Left hindlimb (tissue), 1 donor: ENCODE measurements around the gene CDKN2C.
"Not testable (repeated sequence)": the region's sequence is repeated elsewhere in the genome, so short reads cannot be mapped to it uniquely, and the experiment has no call there.

Experiments used
- DNase-seq: peaks from one replicate; pipeline ENCODE4 v3.0.0-alpha.2; 2018

CDKN2C gene

DNA sequence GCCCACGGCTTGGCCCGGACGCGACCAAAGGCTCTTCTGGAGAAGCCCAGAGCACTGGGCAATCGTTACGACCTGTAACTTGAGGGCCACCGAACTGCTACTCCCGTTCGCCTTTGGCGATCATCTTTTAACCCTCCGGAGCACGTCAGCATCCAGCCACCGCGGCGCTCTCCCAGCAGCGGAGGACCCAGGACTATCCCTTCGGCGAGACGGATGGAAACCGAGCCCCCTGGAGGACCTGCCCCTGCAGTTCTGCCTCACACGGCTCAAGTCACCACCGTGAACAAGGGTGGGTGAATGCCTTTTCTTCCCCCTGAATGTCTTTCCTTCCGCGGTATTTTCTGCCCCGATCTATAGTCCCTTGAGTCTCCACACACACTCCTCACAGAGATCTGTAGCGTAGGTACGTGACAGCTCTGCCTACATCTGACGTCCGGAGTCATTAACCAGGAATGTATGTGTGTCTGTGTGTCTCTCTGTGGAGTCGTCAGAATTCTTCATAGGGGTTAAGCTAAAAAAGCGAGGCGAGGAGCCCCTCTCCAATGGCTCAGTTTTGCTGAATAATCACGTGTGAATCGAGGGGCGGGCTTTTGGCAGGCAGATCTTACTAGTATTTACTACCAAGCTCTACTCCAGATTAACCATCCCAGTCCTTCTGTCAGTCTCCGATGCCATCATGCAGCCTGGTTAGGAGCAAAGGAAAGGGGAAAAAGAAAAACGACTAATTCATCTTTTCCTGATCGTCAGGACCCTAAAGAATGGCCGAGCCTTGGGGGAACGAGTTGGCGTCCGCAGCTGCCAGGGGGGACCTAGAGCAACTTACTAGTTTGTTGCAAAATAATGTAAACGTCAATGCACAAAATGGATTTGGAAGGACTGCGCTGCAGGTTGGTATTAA, at the start of gene CDKN2C:
Gene CDKN2C, plus strand, starts transcription at position 635 of the 898 bp plus-strand sequence. Its CDS starts 124 bp downstream, at position 759.
- DNase-seq, result peak; percentile 79

DNA sequence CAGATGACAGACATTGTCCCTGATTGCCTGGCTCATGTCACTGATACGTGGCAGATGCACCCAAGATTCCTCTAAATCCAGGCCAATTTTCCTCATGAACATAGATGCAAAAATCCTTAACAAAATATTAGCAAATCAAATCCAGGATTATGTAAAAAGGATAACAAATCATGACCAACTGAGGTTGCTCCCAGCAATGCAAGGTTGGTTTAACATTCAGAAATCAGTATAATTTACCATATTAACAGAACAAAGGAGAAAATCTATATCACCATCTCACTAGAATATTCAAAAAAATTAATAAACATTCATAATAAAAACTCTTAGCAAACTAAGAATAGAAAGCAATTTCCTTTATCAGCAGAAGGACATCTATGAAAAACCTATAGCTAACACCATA, 49.6 kb upstream of the CDKN2C start:
- DNase-seq, result no peak

DNA sequence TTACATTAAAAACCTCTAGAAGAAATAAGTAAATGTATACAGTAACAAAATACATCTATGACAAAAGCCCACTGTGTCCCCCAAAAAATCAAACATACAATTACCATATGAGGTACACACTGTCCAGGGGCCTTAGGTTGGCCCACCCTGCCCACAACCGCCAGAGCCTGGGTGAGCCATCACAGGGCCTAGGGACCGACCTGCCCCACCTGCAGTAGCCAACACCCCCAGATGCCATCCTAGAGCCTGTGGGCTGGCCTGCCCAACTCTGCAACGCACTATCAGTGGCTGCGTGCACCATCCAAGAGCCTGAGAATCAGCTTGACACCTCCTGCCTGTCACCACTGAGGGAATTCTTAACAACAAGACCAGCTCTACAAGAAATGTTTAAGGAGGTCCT, 49.0 kb upstream of the CDKN2C start:
- DNase-seq, result no peak

GRCh38 chr1:50923564-50923963, 46.5 kb upstream of the CDKN2C start:
- DNase-seq, result no peak

- no peak for DNase-seq
These were observed 40.6 kb upstream of the CDKN2C start for GRCh38 chr1:50929376-50929958.

DNA sequence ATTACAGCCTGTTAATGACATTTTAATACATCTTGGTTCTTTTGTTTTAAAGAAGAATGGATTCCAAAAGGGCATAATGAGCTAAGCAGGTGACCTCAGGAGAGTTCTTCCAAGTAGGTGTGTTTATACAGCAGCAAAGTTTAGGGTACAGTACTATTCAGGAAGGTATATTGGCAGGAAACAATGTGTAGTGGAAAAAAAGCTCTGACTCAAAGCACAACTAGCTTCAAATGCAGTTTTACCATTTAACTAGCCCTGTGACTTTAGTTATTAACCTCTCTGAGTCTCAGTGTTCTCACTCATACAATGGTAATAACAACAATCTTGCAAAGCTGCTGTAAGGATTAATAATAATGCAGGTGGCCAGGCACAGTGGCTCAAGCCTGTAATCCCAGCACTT, 39.9 kb upstream of the CDKN2C start:
- DNase-seq, result no peak

DNA sequence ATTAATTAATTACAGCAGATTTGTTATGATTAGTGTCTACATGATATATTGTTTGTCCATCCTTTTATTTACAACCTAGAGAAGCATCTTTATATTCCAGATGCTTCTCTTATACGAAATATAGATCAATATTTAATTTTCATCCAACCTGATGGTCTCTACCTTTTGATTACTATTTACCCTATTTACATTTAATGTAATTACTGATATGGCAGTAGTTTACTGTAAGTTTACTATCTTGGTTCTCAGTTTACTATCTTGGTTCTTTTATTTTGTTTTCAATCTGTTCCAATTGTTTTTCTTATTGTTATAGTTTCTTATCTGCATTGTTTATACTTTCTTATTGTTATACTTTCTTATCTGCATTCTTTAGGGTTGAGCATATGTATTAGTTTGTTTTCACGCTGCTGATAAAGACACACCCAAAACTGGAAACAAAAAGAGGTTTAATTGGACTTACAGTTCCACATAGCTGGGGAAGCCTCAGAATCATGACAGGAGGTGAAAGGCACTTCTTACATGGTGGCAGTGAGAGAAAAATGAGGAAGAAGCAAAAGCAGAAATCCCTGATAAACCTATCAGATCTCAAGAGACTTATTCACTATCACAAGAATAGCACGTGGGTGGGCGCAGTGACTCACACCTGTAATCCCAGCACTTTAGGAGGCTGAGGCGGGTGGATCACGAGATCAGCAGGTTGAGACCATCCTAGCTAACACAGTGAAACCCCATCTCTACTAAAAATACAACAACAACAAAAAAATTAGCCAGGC, 38.9 kb upstream of the CDKN2C start:
- no peak for DNase-seq

DNA sequence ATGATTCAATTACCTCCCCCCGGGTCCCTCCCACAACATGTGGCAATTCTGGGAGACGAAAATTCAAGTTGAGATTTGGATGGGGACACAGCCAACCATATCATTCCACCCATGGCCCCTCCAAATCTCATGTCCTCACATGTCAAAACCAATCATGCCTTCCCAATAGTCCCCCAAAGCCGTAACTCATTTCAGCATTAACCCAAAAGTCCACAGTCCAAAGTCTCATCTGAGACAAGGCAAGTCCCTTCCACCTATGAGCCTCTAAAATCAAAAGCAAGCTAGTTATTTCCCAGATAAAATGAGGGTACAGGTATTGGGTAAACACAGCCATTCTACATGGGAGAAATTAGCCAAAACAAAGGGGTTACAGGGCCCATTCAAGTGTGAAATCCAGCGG, 38.0 kb upstream of the CDKN2C start:
- not testable (repeated sequence) for DNase-seq

DNA sequence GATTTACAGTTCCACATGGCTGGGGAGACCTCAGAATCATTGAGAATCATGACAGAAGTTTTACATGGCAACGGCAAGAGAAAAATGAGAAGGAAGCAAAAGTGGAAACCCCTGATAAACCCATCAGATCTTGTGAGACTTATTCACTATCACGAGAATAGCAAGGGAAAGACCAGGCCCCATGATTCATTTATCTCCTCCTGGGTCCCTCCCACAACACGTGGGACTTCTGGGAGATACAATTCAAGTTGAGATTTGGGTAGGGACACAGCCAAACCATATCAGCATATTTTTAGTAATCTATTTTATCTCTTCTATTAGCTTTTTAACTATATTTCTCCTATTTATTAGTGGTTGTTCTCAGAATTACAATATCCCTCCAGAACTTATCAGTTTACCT, 36.3 kb upstream of the CDKN2C start:
- DNase-seq, result not testable (repeated sequence)

DNA sequence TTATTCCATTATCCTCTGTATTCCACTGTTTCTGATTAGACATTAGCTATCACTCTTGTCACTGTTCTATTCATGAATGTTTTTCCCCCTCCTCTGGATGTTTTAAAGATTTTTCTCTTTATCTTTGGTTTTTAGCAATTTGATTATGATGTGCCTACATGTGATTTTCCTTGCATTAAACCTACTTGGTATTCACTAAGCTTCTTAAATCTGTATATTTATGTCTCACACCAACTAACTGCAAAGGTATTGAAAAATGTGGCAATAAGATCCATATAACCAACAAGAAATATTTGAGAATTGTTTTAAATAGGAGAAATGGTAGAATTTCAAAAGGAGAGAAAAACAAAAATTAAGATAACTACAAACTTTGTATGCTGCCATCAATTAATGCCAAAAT, 35.2 kb upstream of the CDKN2C start:
- no peak for DNase-seq

- not testable (repeated sequence) for DNase-seq
These were observed 34.8 kb upstream of the CDKN2C start for GRCh38 chr1:50935276-50935675.

- no peak for DNase-seq
These were observed 33.7 kb upstream of the CDKN2C start for GRCh38 chr1:50936321-50936720.

GRCh38 chr1:50940291-50940690, 29.8 kb upstream of the CDKN2C start:
- DNase-seq, result no peak

GRCh38 chr1:50942334-50942733, 27.7 kb upstream of the CDKN2C start:
- no peak for DNase-seq

DNA sequence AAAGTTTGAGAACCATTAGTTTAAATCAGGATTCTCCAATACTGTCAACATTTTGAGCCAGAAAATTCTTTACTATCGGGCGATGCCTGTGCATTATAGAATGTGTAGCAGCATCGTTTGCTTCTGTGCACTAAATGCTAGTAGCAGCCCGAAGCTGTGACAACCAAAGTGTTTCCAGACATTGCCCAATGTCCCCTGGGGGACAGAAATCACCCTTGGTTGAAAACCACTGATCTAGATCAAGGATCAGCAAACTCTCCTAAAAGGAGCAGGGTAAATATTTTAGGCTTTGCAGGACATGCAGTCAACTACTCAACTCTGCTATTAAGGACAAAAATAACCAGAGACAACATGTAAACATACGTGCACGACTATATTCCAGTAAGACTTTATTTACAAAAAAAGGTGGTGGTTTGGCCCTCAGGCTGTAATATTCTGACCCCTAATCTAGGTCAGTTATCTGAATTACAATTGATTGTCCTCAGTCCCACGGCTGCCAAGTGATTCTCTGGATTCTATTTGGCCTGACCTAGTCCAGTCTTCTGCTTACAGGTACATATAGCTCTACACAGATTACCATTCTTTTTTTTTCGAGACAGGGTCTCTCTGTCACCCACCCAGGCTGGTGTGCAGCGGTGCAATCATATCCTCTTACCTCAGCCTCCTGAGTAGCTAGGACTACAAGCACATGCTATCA, 20.6 kb upstream of the CDKN2C start:
- DNase-seq, result no peak

DNA sequence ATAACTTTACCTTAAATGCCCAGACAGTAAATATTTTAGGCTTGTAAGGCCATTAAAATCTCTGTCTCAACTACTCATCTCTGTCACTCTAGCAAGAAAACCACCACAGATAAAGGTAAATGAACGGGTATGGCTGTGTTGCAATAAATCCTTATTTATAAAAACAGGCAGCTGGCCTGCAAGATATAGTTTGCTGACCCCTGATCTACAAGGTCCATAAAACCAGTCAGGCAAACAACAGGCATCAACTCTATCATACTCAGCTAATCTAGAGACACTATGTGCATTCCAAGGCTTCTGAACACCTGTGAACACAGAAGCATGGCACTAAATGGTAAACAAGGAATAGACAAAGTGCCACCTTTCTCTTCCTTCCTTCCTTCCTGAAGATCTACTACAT, 19.6 kb upstream of the CDKN2C start:
- DNase-seq, result no peak

GRCh38 chr1:50952566-50952965, 17.5 kb upstream of the CDKN2C start:
- not testable (repeated sequence) for DNase-seq

DNA sequence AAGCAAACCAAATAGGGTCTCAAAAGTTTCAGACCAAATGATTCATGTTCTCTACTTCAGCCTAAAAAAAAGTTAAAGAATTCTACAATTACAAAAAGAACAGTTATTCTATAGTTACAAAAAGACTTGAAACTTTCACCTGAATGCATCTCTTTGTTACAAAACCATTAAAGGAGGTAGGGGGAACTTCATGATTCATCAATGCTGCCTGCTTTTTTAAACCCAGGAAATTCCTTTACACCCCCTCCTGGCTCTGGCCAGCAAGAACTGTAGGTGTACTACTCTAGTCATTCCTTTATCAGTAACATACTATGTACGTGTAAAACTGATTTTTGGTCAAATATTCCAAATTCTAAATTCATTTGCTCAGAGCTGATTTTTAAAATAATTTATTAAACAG, 14.9 kb upstream of the CDKN2C start:
- no peak for DNase-seq

- peak; percentile 43 for DNase-seq
These were observed 10.6 kb upstream of the CDKN2C start for GRCh38 chr1:50959303-50959912.

GRCh38 chr1:50959913-50960844, 9.9 kb upstream of the CDKN2C start, which contains the start of gene FAF1:
Gene FAF1, minus strand, starts transcription at chr1:50960267. Its CDS starts 456 bp downstream, at chr1:50959811.
- peak; percentile 97 for DNase-seq

- DNase-seq, result no peak
These were observed 5.2 kb upstream of the CDKN2C start for GRCh38 chr1:50964863-50965262.
